Measurements from ENCODE around the gene FAF1. TPM values are rescaled to one million over a fixed set of nuclear protein-coding genes. Genes with fewer than 3 reads are reported as not detected.
A peak's percentile ranks its signal among the peaks of the same experiment; 100 is the strongest.

FAF1 gene
- total RNA-seq, 1 donor from 2014 or later = 54.3 TPM

GRCh38 chr1:50441183-50441582 is 518.9 kb downstream of the FAF1 start:
- H3K36me3 Mint-ChIP-seq (ENCODE audit: low read depth, unreplicated experiment) = peaks cover 8% of the 10 kb centered on the region
- no peak for DNase-seq (ENCODE audit: low spot score)
- H3K4me1 Mint-ChIP-seq (ENCODE audit: unreplicated experiment) = peaks cover 2% of the 10 kb centered on the region
- H3K9me3 Mint-ChIP-seq (ENCODE audit: unreplicated experiment) = no peaks in the 10 kb centered on the region
- no peak overlapping the region for H3K4me3 Mint-ChIP-seq (ENCODE audit: unreplicated experiment)
- no peak overlapping the region for H3K27ac Mint-ChIP-seq (ENCODE audit: unreplicated experiment)
- no peak for TF ChIP-seq CTCF (IDR thresholded peaks at IDR 0.05; ENCODE audit: unreplicated experiment)
- H3K27me3 Mint-ChIP-seq (ENCODE audit: unreplicated experiment) = no peaks in the 10 kb centered on the region

DNA sequence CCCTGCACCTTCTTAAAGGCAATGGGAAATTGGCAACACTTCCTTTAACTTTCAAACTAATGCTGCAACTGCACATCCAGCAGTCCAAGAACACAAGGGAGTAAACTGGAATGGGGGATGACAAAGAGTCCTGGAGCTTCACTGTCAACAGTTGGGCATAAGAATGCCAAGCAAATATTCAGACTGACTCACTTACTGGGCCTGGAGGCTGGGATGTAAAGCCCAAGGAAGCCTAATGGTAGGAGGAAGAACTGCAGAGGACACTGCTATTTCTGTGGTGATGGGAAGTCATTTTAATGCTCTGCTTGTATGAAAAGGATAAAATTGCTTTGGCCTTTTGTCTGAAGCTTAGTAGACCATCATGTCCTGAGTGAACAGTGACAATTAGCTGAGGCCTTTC is 521.1 kb downstream of the FAF1 start:
- H3K4me1 Mint-ChIP-seq (ENCODE audit: unreplicated experiment) = peaks cover 2% of the 10 kb centered on the region

GRCh38 chr1:50436489-50436888 is 523.6 kb downstream of the FAF1 start:
- no peak overlapping the region for H3K4me3 Mint-ChIP-seq (ENCODE audit: unreplicated experiment)
- peaks cover 12% of the 10 kb centered on the region for H3K36me3 Mint-ChIP-seq (ENCODE audit: low read depth, unreplicated experiment)
- peaks cover 14% of the 10 kb centered on the region for H3K27me3 Mint-ChIP-seq (ENCODE audit: unreplicated experiment)
- H3K4me1 Mint-ChIP-seq (ENCODE audit: unreplicated experiment) = no peaks in the 10 kb centered on the region
- no peaks in the 10 kb centered on the region for H3K9me3 Mint-ChIP-seq (ENCODE audit: unreplicated experiment)
- no peak overlapping the region for H3K27ac Mint-ChIP-seq (ENCODE audit: unreplicated experiment)
- TF ChIP-seq CTCF (IDR thresholded peaks at IDR 0.05; ENCODE audit: unreplicated experiment) = no peak
- DNase-seq (ENCODE audit: low spot score) = no peak

More for the DNA sequence above, 521.1 kb downstream of the FAF1 start:
- H3K4me3 Mint-ChIP-seq (ENCODE audit: unreplicated experiment) = no peak overlapping the region
- peaks cover 4% of the 10 kb centered on the region for H3K27me3 Mint-ChIP-seq (ENCODE audit: unreplicated experiment)
- no peaks in the 10 kb centered on the region for H3K9me3 Mint-ChIP-seq (ENCODE audit: unreplicated experiment)
- H3K27ac Mint-ChIP-seq (ENCODE audit: unreplicated experiment) = no peak overlapping the region
- peak; percentile 20 for TF ChIP-seq CTCF (IDR thresholded peaks at IDR 0.05; ENCODE audit: unreplicated experiment)
- H3K36me3 Mint-ChIP-seq (ENCODE audit: low read depth, unreplicated experiment) = peaks cover 10% of the 10 kb centered on the region
- no peak for DNase-seq (ENCODE audit: low spot score)

DNA sequence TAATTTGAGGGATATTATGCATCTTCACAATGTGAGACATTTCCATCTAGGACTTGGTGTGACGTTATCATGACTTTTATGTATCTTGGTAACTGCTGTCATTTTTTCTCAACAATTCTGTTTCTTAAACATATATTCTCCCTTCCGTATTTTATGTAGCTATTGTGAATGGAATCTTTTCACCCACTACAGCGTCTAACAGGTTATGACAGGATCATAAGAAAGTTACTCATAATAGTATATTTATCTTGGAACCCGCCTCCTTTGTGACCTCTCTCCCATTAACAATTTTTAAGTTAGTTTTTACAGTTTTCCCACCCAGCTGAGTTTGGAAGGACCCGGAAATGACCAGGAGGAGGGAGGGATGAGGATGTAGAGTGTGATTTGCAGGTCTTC is 530.1 kb downstream of the FAF1 start:
- DNase-seq (ENCODE audit: low spot score) = no peak
- Mint-ChIP-seq H3K27me3 (ENCODE audit: unreplicated experiment) (peaks cover 32% of the 10 kb centered on the region), H3K9me3 (ENCODE audit: unreplicated experiment) (no peaks in the 10 kb centered on the region), H3K36me3 (ENCODE audit: low read depth, unreplicated experiment) (peaks cover 8% of the 10 kb centered on the region), H3K27ac (ENCODE audit: unreplicated experiment) (no peak overlapping the region), H3K4me1 (ENCODE audit: unreplicated experiment) (peaks cover 28% of the 10 kb centered on the region), H3K4me3 (ENCODE audit: unreplicated experiment) (no peak overlapping the region)
- no peak for TF ChIP-seq CTCF (IDR thresholded peaks at IDR 0.05; ENCODE audit: unreplicated experiment)

DNA sequence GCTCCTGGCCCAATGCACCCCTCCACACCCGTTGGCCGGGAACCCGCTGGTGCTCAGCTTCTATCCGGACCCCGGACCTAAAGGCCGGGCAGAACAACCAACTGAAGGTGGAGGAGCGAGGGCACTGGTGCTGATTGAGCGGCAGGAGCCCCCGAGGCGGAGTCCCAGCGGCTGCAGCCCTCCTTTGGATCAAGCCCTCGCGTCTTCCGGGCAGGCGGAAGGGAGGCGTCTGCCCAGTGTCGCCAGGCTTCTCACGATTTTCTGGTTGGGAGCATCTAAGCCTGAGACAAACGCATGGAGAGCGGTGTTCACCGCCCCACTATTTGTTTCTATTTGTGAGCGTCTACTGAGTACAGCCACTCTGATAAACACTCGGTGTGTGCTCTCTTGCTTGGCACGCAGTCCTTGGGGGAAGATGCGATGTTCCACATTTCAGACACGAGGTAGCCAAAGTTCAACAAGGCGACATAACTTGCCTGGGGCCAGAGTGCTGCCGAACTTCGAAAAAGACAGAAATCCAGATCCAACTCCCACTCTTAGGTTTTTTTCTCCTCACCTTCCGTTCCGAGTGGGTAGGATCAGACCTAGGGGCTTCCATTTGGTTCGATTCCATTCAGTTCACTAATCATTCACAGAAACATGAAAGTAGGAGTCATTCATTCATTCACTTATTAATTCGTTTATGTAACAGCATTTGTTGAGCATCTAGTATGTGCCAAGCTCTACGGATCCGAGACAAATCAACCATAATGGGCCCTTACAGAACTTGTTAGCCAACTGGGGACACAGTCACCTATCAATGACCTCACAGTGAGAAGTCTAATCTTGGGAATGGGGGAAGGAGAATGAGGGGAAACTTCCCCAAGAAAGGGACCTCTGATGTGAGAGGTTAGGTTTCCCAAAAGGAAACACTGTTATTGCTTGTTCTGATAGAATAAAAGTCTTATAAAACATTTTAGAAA is 532.0 kb downstream of the FAF1 start:
- Mint-ChIP-seq H3K9me3 (ENCODE audit: unreplicated experiment) (no peaks in the 10 kb centered on the region), H3K27me3 (ENCODE audit: unreplicated experiment) (peaks cover 38% of the 10 kb centered on the region), H3K4me3 (ENCODE audit: unreplicated experiment) (peak overlapping the region; percentile 50), H3K4me1 (ENCODE audit: unreplicated experiment) (peaks cover 38% of the 10 kb centered on the region), H3K36me3 (ENCODE audit: low read depth, unreplicated experiment) (peaks cover 9% of the 10 kb centered on the region), H3K27ac (ENCODE audit: unreplicated experiment) (no peak overlapping the region)
- DNase-seq (ENCODE audit: low spot score) = peak; percentile 33
- no peak for TF ChIP-seq CTCF (IDR thresholded peaks at IDR 0.05; ENCODE audit: unreplicated experiment)

Data from endothelial cell (in vitro differentiated cells).